GM19324 (cell line): Measurements from ENCODE around the gene PGAP1.

Experiments
- ATAC-seq: cut with Tn5 transposase; IDR thresholded peaks from one replicate; pipeline ENCODE4 v1.9.1; 2021; ENCODE audit warnings: mild to moderate bottlenecking, moderate library complexity; ENCODE audit not compliant: unreplicated experiment, low FRiP score

PGAP1 gene

DNA sequence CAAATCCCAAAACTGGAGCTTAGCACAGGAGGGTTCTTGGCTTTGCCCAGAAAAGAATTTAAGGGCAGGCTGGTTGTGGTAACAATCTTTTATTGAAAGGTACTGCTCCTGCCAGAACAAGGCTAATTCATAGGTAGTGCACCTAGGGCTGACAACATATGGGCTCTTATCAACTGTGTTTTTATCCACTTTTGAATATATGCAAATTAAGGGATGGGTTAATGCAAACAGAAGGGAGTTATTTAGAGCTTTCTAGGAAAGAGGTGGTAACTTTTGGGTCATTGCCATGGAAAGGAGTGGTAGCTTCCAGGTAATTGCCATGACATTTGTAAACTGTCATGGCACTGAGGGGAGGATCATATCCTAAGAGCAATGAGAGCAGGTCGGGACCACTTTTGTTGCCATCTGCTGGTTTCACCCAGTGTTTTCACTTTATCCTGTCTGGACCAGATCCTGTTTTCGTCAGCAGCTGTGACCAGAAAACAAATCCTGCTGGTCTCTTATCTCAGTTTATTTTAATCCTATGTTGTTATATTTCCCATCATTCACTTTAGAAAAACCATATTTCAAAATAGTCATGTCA, 118.3 kb downstream of the PGAP1 start:
- no peak for ATAC-seq

DNA sequence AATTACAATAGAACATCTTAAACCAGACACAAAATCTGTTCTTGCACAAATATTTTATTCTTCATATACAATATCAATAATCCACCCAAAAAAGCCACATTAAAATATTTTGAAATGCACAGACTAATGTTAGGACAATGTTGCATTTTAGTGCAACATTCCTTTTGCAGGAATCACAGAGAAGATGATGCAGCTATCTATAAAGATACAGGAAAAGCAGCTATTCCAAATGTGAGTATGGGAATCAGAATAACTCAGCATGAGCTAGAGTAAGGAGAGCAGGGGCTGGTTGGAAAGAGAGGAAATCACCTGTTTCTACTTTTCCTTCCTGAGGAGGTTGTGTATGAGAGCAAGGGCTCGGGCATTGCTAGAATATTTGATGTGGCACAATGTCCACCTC, 122.1 kb downstream of the PGAP1 start:
- no peak for ATAC-seq

DNA sequence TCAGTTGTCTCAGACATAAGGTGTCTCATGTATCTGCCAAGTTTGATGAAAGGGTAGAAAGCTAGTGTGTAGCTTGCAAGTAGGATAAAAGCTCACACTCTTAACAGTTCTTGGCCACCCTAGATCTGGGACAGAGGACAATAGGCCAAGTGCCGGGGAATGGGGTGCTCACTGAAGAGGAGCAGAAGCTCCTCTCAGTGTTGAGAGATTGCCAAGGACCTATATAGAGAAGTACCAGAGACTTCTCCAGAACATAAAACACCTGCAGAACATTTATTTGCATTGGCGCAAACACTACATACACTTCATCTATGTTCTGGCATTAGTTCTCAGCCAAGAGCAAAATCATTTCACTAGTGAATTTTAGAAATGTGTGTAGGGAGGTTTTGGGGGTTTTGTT, 124.1 kb downstream of the PGAP1 start:
- no peak for ATAC-seq

DNA sequence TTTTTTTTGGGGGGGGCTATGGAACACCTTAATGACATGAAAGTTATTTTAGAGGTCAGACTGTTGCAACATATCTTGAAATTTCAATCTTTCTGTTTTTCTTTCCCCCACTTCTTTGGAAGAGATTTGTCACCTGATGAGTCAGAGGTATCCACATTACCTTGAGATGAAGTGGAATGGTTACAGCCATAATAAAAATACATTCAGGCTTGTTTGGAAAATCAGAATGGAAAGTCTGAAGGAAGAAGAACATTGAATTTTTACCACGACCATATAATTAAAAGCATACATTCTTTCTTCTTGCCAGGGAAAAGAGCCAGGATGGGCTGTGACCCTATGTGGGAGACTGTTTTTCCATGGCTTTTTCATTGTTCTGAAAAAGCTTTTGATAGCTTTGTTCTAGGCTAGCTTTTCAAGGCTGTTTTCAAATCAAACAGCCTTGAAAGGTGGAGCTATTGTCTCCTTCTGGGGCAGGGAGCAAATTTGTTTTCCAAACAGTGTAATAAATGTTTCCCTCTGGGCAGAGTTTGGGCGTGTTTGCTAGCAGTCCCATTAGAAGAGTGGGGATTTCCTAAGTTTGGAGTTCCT, 124.7 kb downstream of the PGAP1 start:
- no peak for ATAC-seq

DNA sequence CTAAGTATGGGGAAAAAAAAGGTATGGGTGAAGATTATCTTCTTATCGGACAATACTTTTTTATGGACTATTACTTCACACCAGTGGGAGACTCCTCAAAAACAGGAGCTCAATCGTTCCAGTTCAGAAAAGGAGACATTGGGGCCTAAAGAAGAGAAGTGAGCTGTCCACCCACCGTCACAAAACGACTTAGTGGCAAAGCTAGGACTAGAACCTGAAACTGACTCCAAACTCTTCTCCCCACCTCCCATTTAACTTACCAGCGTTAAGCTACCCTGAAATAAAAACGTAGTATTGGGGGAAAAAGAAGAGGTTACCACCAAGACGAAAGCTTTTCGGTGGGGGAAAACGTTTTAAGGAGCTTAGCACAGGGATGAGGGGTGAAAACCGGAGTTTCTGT, 127.5 kb downstream of the PGAP1 start:
- ATAC-seq: peak; percentile 2

DNA sequence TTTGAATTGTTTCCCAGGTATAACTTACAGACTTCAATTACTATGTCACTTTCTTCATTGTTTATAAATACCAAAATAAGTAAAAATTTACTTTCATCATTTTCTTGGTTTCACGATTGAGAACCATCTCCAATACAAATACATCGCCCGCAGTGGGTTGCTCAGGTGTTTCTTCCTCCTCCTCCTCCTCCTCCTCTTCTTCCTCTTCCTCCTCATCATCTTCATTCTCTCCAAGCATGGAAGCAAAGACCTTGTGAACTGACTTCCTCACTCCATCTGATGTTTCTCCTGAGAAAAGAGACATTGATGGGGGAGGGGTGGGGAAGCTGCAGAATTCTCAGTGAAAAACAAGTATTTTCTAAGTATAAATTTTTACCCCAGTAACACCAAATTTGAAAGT, 133.6 kb downstream of the PGAP1 start:
- no peak for ATAC-seq

DNA sequence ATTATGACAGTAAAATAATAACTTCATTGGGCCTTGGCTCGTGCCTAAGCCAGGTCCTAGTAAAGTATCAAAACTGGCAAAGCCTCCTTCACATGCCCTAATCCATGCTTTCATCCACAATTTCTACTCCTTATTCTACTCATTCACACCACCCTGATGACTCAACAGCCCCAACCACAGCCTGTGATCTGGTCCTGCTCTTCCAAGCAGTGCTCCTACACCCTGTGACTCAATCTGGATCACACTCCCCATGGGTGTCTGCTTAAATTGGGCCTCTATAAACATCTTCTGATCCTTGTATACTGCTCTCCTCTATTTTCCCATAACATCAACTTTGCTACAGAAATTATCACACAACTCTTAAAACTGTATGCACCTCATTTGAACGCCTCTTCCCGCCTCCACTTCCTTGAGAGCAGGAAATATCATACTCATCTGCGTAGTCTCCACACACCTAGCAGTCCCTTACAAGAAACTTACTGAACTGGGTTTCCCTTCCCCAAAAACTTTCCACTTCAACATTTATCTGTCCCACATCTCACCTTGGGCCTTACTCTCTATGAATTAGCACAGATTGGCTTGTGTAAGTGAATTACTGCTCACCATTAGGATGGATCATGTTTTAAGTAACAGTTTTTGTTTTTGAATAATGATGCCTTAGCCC, 142.9 kb downstream of the PGAP1 start:
- ATAC-seq: no peak
